GM12878 (cell line): ENCODE results near the gene SHPK.

Experiments used
- ASH2L ChIP-seq: fragments of 300-600, 200-600 bp; sonication (generic); IDR thresholded peaks from 2 replicates; pipeline ENCODE4 v1.6.1; 2017; ENCODE audit warnings: low read depth, mild to moderate bottlenecking, borderline replicate concordance
- POLR2AphosphoS2 ChIP-seq: IDR thresholded peaks from 2 replicates; pipeline ENCODE4 v1.6.1; 2011; ENCODE audit warnings: low read depth, mild to moderate bottlenecking, low read length, improper control_type of control experiment, moderate library complexity
- TF ChIP-seq, protein P1 (sequence below), 3 experiments: IDR thresholded peaks in 2 of 3; conservative IDR thresholded peaks in 1 of 3; 2 replicates each; pipeline ENCODE4 v1.5.1; 2011; ENCODE audit warnings: low read depth in 3 of 3, low read length in 3 of 3, mild to moderate bottlenecking in 3 of 3, control low read depth in 2 of 3, moderate library complexity in 2 of 3, inconsistent platforms in 1 of 3, mixed read lengths in 1 of 3; ENCODE audit not compliant: control insufficient read depth in 2 of 3, insufficient read depth in 1 of 3; ENCODE audit errors: extremely low read depth in 1 of 3

GRCh38 chr17:3565143-3565542 lies 70.9 kb downstream of the SHPK start:
- TF ChIP-seq POLR2AphosphoS2 (no peak), ASH2L (no peak)
- TF ChIP-seq, protein P1, sequence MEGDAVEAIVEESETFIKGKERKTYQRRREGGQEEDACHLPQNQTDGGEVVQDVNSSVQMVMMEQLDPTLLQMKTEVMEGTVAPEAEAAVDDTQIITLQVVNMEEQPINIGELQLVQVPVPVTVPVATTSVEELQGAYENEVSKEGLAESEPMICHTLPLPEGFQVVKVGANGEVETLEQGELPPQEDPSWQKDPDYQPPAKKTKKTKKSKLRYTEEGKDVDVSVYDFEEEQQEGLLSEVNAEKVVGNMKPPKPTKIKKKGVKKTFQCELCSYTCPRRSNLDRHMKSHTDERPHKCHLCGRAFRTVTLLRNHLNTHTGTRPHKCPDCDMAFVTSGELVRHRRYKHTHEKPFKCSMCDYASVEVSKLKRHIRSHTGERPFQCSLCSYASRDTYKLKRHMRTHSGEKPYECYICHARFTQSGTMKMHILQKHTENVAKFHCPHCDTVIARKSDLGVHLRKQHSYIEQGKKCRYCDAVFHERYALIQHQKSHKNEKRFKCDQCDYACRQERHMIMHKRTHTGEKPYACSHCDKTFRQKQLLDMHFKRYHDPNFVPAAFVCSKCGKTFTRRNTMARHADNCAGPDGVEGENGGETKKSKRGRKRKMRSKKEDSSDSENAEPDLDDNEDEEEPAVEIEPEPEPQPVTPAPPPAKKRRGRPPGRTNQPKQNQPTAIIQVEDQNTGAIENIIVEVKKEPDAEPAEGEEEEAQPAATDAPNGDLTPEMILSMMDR (IDR thresholded peaks at IDR 0.05 in 2 of 3, conservative IDR thresholded peaks at IDR 0.05 in 1 of 3; ENCODE audit: control insufficient read depth in 2 of 3, extremely low read depth in 1 of 3, insufficient read depth in 1 of 3, low read depth in 3 of 3, low read length in 3 of 3) = no peak
